Heart left ventricle (tissue), 16 donors: ENCODE results near the gene CCDC24. TPM values are rescaled to one million over a fixed set of nuclear protein-coding genes. Genes with fewer than 3 reads are reported as not detected.
A peak's percentile ranks its signal among the peaks of the same experiment; 100 is the strongest.

Experiments
- ATAC-seq, 4 donors: fragments of 200-7000 bp; cut with Tn5 transposase; one replicate each; pipeline ENCODE4 v1.9.1; 2020 to 2022; ENCODE audit warnings: moderate library complexity in 4 of 4, mild to moderate bottlenecking in 3 of 4, moderate number of reproducible peaks in 1 of 4
- DNase-seq, 5 donors: peaks; one replicate each; pipeline ENCODE4 v3.0.0-alpha.2; 2020
- H3K27ac ChIP-seq, 12 donors: fragments of 200-600 bp; sonication (generic) in 4 of 12; one replicate each; pipeline versions ENCODE4 v1.5.0 to v1.8.0; 2016 to 2022; ENCODE audit warnings: mild to moderate bottlenecking in 2 of 12
- H3K27me3 ChIP-seq, 9 donors: fragments of 200-600 bp; sonication (generic) in 2 of 9; one replicate each; pipeline versions ENCODE4 v1.5.1 to v1.8.0; 2016 to 2022; ENCODE audit warnings: mild to moderate bottlenecking in 3 of 9
- H3K36me3 ChIP-seq, 9 donors: fragments of 200-600 bp; sonication (generic) in 2 of 9; one replicate each; pipeline versions ENCODE4 v1.5.0 to v1.8.0; 2018 to 2022; ENCODE audit warnings: mild to moderate bottlenecking in 2 of 9
- H3K4me1 ChIP-seq, 12 donors: fragments of 200-600 bp; sonication (generic) in 4 of 12; one replicate each; pipeline versions ENCODE4 v1.5.0 to v1.8.0; 2016 to 2022; ENCODE audit warnings: mild to moderate bottlenecking in 3 of 12
- H3K4me3 ChIP-seq, 12 donors: fragments of 200-600 bp; sonication (generic) in 4 of 12; one replicate each; pipeline versions ENCODE4 v1.5.0 to v1.8.0; 2017 to 2022; ENCODE audit warnings: mild to moderate bottlenecking in 9 of 12, moderate library complexity in 4 of 12
- H3K9me3 ChIP-seq, 12 donors: fragments of 200-600 bp; sonication (generic) in 4 of 12; one replicate each; pipeline versions ENCODE4 v1.5.0 to v1.8.0; 2016 to 2022; ENCODE audit warnings: mild to moderate bottlenecking in 1 of 12
- CTCF ChIP-seq, 12 donors: fragments of 200-600 bp; sonication (generic) in 4 of 12; IDR thresholded peaks; one replicate each; pipeline versions ENCODE4 v1.5.0 to v1.8.0; 2018 to 2022; ENCODE audit warnings: antibody characterized with exemption in 12 of 12, mild to moderate bottlenecking in 5 of 12
- POLR2A ChIP-seq, 2 donors: fragments of 450-650 bp; IDR thresholded peaks; one replicate each; pipeline ENCODE4 v1.6.1; 2017; ENCODE audit warnings: antibody characterized with exemption in 2 of 2, mild to moderate bottlenecking in 2 of 2, moderate library complexity in 2 of 2
- WGBS, 4 donors: extraction: QIAGEN DNeasy Blood & Tissue Kit in 2 of 4; methylation state at CpG; one replicate each; pipeline versions ENCODE4 v1.1.5 to v1.1.7; 2013 to 2018; 5-methylcytosine and 5-hydroxymethylcytosine counted together
- intact Hi-C, 10 donors: fragments of 100-400 bp; cut with DNase I; formaldehyde crosslinking; loops; one replicate each; pipeline versions ENCODE4 v1.11.1 to v1.14.2; 2022
- polyA plus RNA-seq, 2 donors: library from polyadenylated mRNA; stranded (reverse); fragments of 200-250 nt; gene quantifications; one replicate each; pipeline ENCODE4 v1.2.3, GENCODE V29; 2013
- total RNA-seq, 9 donors: library from RNA; depleted of rRNA in 2 of 9; stranded (reverse); fragments of >200 nt in 2 of 9; fragmentation: NEBNext Ultra II Directional in 3 of 9; extraction: Animal tissue kit (Norgen Biotek cat#: 25700) in 3 of 9; gene quantifications; one replicate each; pipeline versions ENCODE4 v1.1.0 to v1.2.4, GENCODE V29; 2016 to 2023
- donor health status: ischemic (EF 13 %, LVEDD 7.1; RV severe dilation, severe dysfunction).
- donor health status: healthy with polysubstance abuse.
- donor health status: DM: no; HTN: yes; CAD: no.
- donor health status: DM: no; HTN: no; CAD: no.
- donor health status: ischemic (EF 25% LVEDD 6.9; RV normal size, moderate dysfunction).
- donor health status: ischemic (EF 25% LVEDD 5.7; RV mildly dilated, moderate dysfunction).
- donor health status: healthy.
- donor health status: DM: yes; HTN: yes; CAD: no.
- donor health status: ischemic (EF 35%, LVEDD 5.7; RV mildly dilated, moderate dysfunction).
- donor health status: nonischemic (EF 11% LVEDD 7.7; RV severe dilation, severe dysfunction).
- donor health status: DM: yes; HTN: yes; CAD: no.
- donor health status: PGD.
- donor health status: ischemic (EF 29% LVEDD 5.4; RV normal size, mild dysfunction).
- donor health status: nonischemic (EF 23%, LVEDD 6.1; RV moderate dilation, normal function).

The CCDC24 gene
- total and polyA plus RNA-seq, 11 donors, result 0.67 to 3.4 (median 1.2) TPM

- Histone ChIP-seq H3K27ac (no peak overlapping the region), H3K4me3 (no peak overlapping the region), H3K36me3 (peaks cover 0 to 56% (median 32%) of the 10 kb centered on the region in 9 donors), H3K9me3 (no peaks in the 10 kb centered on the region), H3K4me1 (peaks cover 0 to 19% (median 10%) of the 10 kb centered on the region in 12 donors), H3K27me3 (no peaks in the 10 kb centered on the region)
- intact Hi-C loops, result loop anchor here in 1 of 10 donors (2.0 kb wide), 1 partner anchor 20 kb away; no protein-coding TSS in a partner anchor
- no peak for TF ChIP-seq CTCF (IDR thresholded peaks at IDR 0.05)
- TF ChIP-seq POLR2A (IDR thresholded peaks at IDR 0.05), result no peak
- no peak for ATAC-seq
- 79 to 82% (median 80%) methylated on average over 6 of the region's 6 CpGs for WGBS, 4 donors
- DNase-seq, result no peak
These were observed 23.0 kb upstream of the CCDC24 start for GRCh38 chr1:43968348-43968948.

DNA sequence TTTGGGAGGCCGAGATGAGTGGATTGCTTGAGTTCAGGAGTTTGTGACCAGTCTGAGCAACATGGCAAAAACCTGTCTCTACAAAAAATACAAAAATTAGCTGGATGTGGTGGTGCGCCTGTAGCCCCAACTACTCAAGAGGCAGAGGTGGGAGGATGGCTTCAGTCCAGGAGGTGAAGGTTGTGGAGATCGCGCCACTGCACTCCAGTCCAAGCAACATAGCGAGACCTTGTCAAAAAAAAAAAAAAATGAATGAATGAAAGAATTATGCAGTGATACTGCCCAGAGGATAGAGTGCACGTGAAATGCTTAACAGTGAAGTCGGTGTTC is 22.0 kb upstream of the CCDC24 start:
- ATAC-seq, result no peak

DNA sequence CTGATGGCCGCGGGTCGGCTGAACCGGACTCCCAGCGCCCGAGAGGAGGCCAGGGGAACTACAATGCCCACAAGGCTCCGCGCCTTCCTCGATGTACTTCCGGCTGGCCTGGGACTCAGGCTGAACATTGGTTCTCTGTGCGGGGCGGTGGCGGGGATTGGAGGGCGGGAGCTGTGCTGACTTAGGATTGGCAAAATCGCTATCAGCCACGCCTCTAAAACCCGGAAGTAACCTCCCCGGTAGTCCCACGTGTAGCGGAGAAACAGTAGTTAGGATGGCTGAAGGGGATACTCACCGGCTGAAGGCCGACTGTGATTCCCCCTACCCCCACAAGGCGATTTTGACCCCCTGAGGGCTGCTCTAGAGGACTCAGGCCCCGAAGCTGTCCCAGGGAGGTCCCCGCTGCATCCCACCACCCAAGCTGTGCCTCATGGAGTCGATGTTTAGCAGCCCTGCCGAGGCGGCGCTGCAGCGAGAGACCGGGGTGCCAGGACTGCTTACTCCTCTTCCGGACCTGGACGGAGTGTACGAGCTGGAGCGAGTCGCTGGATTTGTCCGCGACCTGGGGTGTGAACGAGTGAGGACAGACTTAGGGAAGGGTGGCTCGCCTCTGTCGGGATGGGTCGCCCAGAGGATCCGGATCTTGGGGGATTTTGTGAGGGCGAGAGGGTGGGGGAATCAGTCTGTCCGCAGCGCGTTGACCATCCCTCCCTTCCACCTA is 21.5 kb upstream of the CCDC24 start, which contains the start of gene DPH2:
TSS of gene DPH2 (plus strand) at position 265 of the 721 bp plus-strand sequence. CDS start at position 431, 166 bp downstream.
- no peaks in the 10 kb centered on the region for H3K27me3 ChIP-seq
- peak within 1 kb of the TSS; percentile 61 to 96 (median 76) for H3K4me3 ChIP-seq
- ATAC-seq (peak; percentile 91 to 95 (median 92)), DNase-seq (peak; percentile 97 to 98 (median 98))
- TF ChIP-seq CTCF (IDR thresholded peaks at IDR 0.05) (peak in 1 of 12 donors; percentile 15), POLR2A (IDR thresholded peaks at IDR 0.05) (peak in 1 of 2 donors; percentile 53)
- peak within 1 kb of the TSS in 5 of 12 donors; percentile 6 to 58 (median 44) for H3K27ac ChIP-seq
- WGBS, 4 donors, result 0 to 1% (median 1%) methylated on average over 31 to 47 of the region's 47 CpGs
- H3K9me3 ChIP-seq, result no peaks in the 10 kb centered on the region
- H3K36me3 ChIP-seq, result peaks cover 0 to 42% (median 24%) of the 10 kb centered on the region in 9 donors
- intact Hi-C loops, result loop anchor here in 1 of 10 donors (2.0 kb wide), 1 partner anchor 21 kb away; no protein-coding TSS in a partner anchor
- peaks cover 0 to 27% (median 17%) of the 10 kb centered on the region in 12 donors for H3K4me1 ChIP-seq

More for the DNA sequence above, 22.0 kb upstream of the CCDC24 start:
- H3K27ac ChIP-seq, result no peak overlapping the region
- no peaks in the 10 kb centered on the region for H3K27me3 ChIP-seq
- DNase-seq, result no peak
- no peak for TF ChIP-seq CTCF (IDR thresholded peaks at IDR 0.05)
- no peak for TF ChIP-seq POLR2A (IDR thresholded peaks at IDR 0.05)
- peaks cover 0 to 27% (median 17%) of the 10 kb centered on the region in 12 donors for H3K4me1 ChIP-seq
- H3K9me3 ChIP-seq, result no peaks in the 10 kb centered on the region
- intact Hi-C loops, result loop anchor here in 1 of 10 donors (2.0 kb wide), 1 partner anchor 21 kb away; no protein-coding TSS in a partner anchor
- H3K36me3 ChIP-seq, result peaks cover 0 to 47% (median 24%) of the 10 kb centered on the region in 9 donors
- H3K4me3 ChIP-seq, result peak overlapping the region in 9 of 12 donors; percentile 61 to 96 (median 87)
- WGBS, 4 donors, result 50 to 54% (median 53%) methylated on average over 7 of the region's 7 CpGs

DNA sequence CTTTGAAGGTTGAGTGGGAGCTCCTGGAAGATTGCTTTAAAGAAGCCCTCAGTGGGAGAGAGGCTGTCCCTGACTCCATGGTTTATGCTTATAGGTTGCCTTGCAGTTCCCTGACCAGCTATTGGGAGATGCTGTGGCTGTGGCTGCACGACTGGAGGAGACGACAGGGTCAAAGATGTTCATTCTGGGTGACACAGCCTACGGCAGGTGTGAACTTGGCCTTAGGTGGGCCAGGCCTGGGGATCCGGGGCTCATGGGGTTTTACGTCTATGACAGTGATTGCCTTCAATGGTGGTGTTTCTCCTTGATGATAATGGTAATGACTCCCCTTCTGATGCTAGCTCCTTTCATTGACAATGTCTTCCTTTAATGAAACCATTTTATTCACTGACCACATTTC is 20.9 kb upstream of the CCDC24 start:
- Histone ChIP-seq H3K9me3 (no peaks in the 10 kb centered on the region), H3K27ac (peak overlapping the region in 2 of 12 donors; percentile 6 to 52), H3K4me3 (peak overlapping the region; percentile 61 to 96 (median 76)), H3K4me1 (peaks cover under 1 to 30% (median 18%) of the 10 kb centered on the region in 12 donors), H3K27me3 (no peaks in the 10 kb centered on the region), H3K36me3 (peaks cover 0 to 39% (median 24%) of the 10 kb centered on the region in 9 donors)
- DNase-seq, result no peak
- WGBS, 4 donors, result 48 to 56% (median 53%) methylated on average over 5 of the region's 5 CpGs
- ATAC-seq, result no peak
- no peak for TF ChIP-seq POLR2A (IDR thresholded peaks at IDR 0.05)
- no peak for TF ChIP-seq CTCF (IDR thresholded peaks at IDR 0.05)
- intact Hi-C loops, result no loop called here
